Keratinocyte (primary cell): ENCODE measurements around the gene GLIS2. TPM values are rescaled to one million over a fixed set of nuclear protein-coding genes. Genes with fewer than 3 reads are reported as not detected.

Experiments used
- DNase-seq: peaks from one replicate; pipeline ENCODE4 v3.0.0-alpha.2; 2011; ENCODE audit warnings: low read depth, missing footprints, low spot score
- FAIRE-seq: peaks from 2 replicates; lab custom pipeline; 2011; peaks lifted over from hg19 to GRCh38; lab: Jason Lieb, UNC
- H2AFZ ChIP-seq: 2 replicates; pipeline ENCODE4 v1.6.0; 2012; ENCODE audit warnings: low read length, control low read depth, inconsistent platforms; ENCODE audit not compliant: control insufficient read depth
- H3K27ac ChIP-seq: 2 replicates; pipeline ENCODE4 v1.5.1; 2011; ENCODE audit warnings: low read length; ENCODE audit not compliant: control insufficient read depth, insufficient read depth
- H3K27me3 ChIP-seq: 3 replicates; pipeline ENCODE4 v1.6.0; 2011; ENCODE audit warnings: low read length; ENCODE audit not compliant: control insufficient read depth, insufficient read depth; ENCODE audit errors: extremely low read depth
- H3K36me3 ChIP-seq, 2 experiments: 2 replicates in 1 of 2; 3 replicates in 1 of 2; pipeline ENCODE4 v1.5.1; 2011; ENCODE audit warnings: low read length in 2 of 2, mild to moderate bottlenecking in 1 of 2; ENCODE audit not compliant: control insufficient read depth in 2 of 2, insufficient read depth in 2 of 2; ENCODE audit errors: extremely low read depth in 1 of 2
- H3K4me1 ChIP-seq: 3 replicates; pipeline ENCODE4 v1.5.1; 2011; ENCODE audit warnings: low read length; ENCODE audit not compliant: control insufficient read depth, insufficient read depth; ENCODE audit errors: extremely low read depth
- H3K4me2 ChIP-seq: 3 replicates; pipeline ENCODE4 v1.6.0; 2011; ENCODE audit warnings: low read depth, low read length; ENCODE audit not compliant: control insufficient read depth, insufficient read depth; ENCODE audit errors: extremely low read depth
- H3K4me3 ChIP-seq, 3 experiments: fragments of 200-600 bp in 1 of 3; sonication (generic) in 1 of 3; 2 replicates in 2 of 3; 3 replicates in 1 of 3; pipeline ENCODE4 v1.5.1; 2011 to 2016; ENCODE audit warnings: low read length in 3 of 3, mild to moderate bottlenecking in 3 of 3, control low read depth in 2 of 3, inconsistent platforms in 1 of 3, low read depth in 1 of 3, mixed read lengths in 1 of 3, mixed run types in 1 of 3, moderate library complexity in 1 of 3; ENCODE audit not compliant: control insufficient read depth in 2 of 3, insufficient read depth in 2 of 3; ENCODE audit errors: extremely low read depth in 1 of 3
- H3K79me2 ChIP-seq: 2 replicates; pipeline ENCODE4 v1.6.0; 2012; ENCODE audit warnings: low read length; ENCODE audit not compliant: control insufficient read depth, insufficient read depth
- H3K9ac ChIP-seq: 3 replicates; pipeline ENCODE4 v1.6.0; 2011; ENCODE audit warnings: low read length; ENCODE audit not compliant: control insufficient read depth, insufficient read depth; ENCODE audit errors: extremely low read depth
- H3K9me1 ChIP-seq: 3 replicates; pipeline ENCODE4 v1.6.0; 2011; ENCODE audit warnings: low read length; ENCODE audit not compliant: control insufficient read depth, insufficient read depth; ENCODE audit errors: extremely low read depth
- H3K9me3 ChIP-seq: 2 replicates; pipeline ENCODE4 v1.5.1; 2012; ENCODE audit warnings: low read depth, low read length; ENCODE audit not compliant: control insufficient read depth
- H4K20me1 ChIP-seq: 3 replicates; pipeline ENCODE4 v1.6.0; 2011; ENCODE audit warnings: low read length; ENCODE audit not compliant: control insufficient read depth, insufficient read depth; ENCODE audit errors: extremely low read depth
- CTCF ChIP-seq, 3 experiments: IDR thresholded peaks in 1 of 3; conservative IDR thresholded peaks in 1 of 3; optimal IDR thresholded peaks in 1 of 3; 2 replicates in 2 of 3; 3 replicates in 1 of 3; pipeline versions ENCODE3 to v1.5.1; 2011; ENCODE audit warnings: low read length in 3 of 3, mild to moderate bottlenecking in 3 of 3, moderate library complexity in 2 of 3, control low read depth in 1 of 3, inconsistent platforms in 1 of 3; ENCODE audit not compliant: insufficient read depth in 2 of 3; ENCODE audit errors: extremely low read depth in 1 of 3
- EZH2 ChIP-seq: IDR thresholded peaks from one replicate; pipeline ENCODE4 v1.6.1; 2012; ENCODE audit warnings: inconsistent platforms, mild to moderate bottlenecking, low read length, moderate library complexity
- dilution Hi-C: fragments of 300-500 bp; cut with MboI; formaldehyde crosslinking; loops from one replicate; pipeline ENCODE4 v1.7.0; 2020; ENCODE audit warnings: low sequenced_read_pairs; ENCODE audit not compliant: extremely low pct_ligation_motif_present
- polyA plus RNA-seq, 5 experiments: library from polyadenylated mRNA; depleted of rRNA in 3 of 5; stranded (reverse) in 3 of 5; stranded (forward) in 1 of 5; unstranded in 1 of 5; fragments of >200 nt; gene quantifications; 1 replicate in 1 of 5; 2 replicates in 3 of 5; 3 replicates in 1 of 5; pipeline versions ENCODE4 v1.2.1 to v1.2.3, GENCODE V29; 2011 to 2012; ENCODE audit warnings: missing spikeins in 2 of 5, low read depth in 1 of 5, low replicate concordance in 1 of 5

The GLIS2 gene
- polyA plus RNA-seq, 1 donor (not counting 4 experiments of a cell fraction or from before 2014, with no cell fraction given): 0.63 TPM

DNA sequence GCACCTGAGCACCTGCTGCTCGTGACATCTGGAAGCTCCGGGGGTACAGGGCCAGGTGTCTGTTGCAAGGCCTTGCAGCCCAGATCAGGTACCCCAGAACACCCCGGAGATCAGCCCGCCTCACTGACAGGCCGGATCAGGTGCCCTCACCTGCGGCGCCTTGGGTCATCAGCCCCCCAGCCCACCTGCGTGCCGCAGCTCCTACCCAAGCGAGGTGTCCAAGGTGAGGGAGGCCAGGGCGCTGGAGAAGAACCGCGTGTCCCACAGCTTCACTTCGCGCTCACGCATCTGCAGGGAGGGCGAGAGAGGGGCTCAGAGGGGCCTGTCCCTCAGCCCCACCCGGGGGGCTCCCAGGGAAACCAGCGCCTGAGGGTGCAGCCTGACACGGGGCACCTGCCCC is 71.9 kb downstream of the GLIS2 start:
- Histone ChIP-seq H3K9ac (no peak overlapping the region), H3K27ac (no peak overlapping the region), H2AFZ (no peak overlapping the region), H3K4me1 (peaks cover 5% of the 10 kb centered on the region), H3K4me3 (no peak overlapping the region), H3K9me3 (no peaks in the 10 kb centered on the region), H3K79me2 (no peaks in the 10 kb centered on the region), H3K36me3 (peaks cover 3 to 28% of the 10 kb centered on the region in 2 experiments), H3K27me3 (no peaks in the 10 kb centered on the region), H3K9me1 (no peaks in the 10 kb centered on the region), H3K4me2 (no peak overlapping the region), H4K20me1 (peaks cover 3% of the 10 kb centered on the region)
- FAIRE-seq (no peak), DNase-seq (no peak)
- dilution Hi-C loops: no loop called here
- TF ChIP-seq CTCF (optimal IDR thresholded peaks at IDR 0.05 in 1 of 3, IDR thresholded peaks at IDR 0.05 in 1 of 3, conservative IDR thresholded peaks at IDR 0.05 in 1 of 3; ENCODE audit: extremely low read depth in 1 of 3, insufficient read depth in 2 of 3, low read length in 3 of 3) (no peak), EZH2 (no peak)

- Histone ChIP-seq H3K9ac (no peak overlapping the region), H3K36me3 (peaks cover 9 to 27% of the 10 kb centered on the region in 2 experiments), H3K4me1 (peaks cover 11% of the 10 kb centered on the region), H2AFZ (no peak overlapping the region), H3K4me3 (no peak overlapping the region), H3K27ac (no peak overlapping the region), H3K9me1 (no peaks in the 10 kb centered on the region), H3K27me3 (no peaks in the 10 kb centered on the region), H3K9me3 (no peaks in the 10 kb centered on the region), H3K4me2 (no peak overlapping the region), H4K20me1 (peaks cover 3% of the 10 kb centered on the region), H3K79me2 (no peaks in the 10 kb centered on the region)
- FAIRE-seq (no peak), DNase-seq (no peak)
- dilution Hi-C loops: no loop called here
- TF ChIP-seq EZH2: no peak
- TF ChIP-seq CTCF (optimal IDR thresholded peaks at IDR 0.05 in 1 of 3, IDR thresholded peaks at IDR 0.05 in 1 of 3, conservative IDR thresholded peaks at IDR 0.05 in 1 of 3; ENCODE audit: extremely low read depth in 1 of 3, insufficient read depth in 2 of 3, low read length in 3 of 3): no peak
Observed at GRCh38 chr16:4388271-4389021, 72.6 kb downstream of the GLIS2 start.

Other genes with a start within 250 kb of the GLIS2 start
- gene ADCY9, start 199.6 kb upstream of the GLIS2 start, polyA plus RNA-seq: 2.9 to 7.6 TPM (median 3.0 TPM) in 3 replicates
- gene SRL, start 74.0 kb upstream of the GLIS2 start, polyA plus RNA-seq: not detected in 3 replicates
- gene TFAP4, start 43.0 kb upstream of the GLIS2 start, polyA plus RNA-seq: 4.9 to 9.2 TPM (median 6.7 TPM) in 3 replicates
- gene PAM16, start 35.3 kb downstream of the GLIS2 start, polyA plus RNA-seq: 25.0 to 41.2 TPM (median 32.7 TPM) in 3 replicates
- 0.37 to 1.1 TPM (median 0.46 TPM) in 3 replicates for gene VASN, start 55.8 kb downstream of the GLIS2 start, polyA plus RNA-seq
- 8.4 to 12.5 TPM (median 12.2 TPM) in 3 replicates for gene CORO7, start 100.5 kb downstream of the GLIS2 start, polyA plus RNA-seq
- 43.5 to 54.6 TPM (median 48.4 TPM) in 3 replicates for gene DNAJA3, start 109.8 kb downstream of the GLIS2 start, polyA plus RNA-seq
- gene NMRAL1, start 158.6 kb downstream of the GLIS2 start, polyA plus RNA-seq: 39.5 to 61.6 TPM (median 48.7 TPM) in 3 replicates
- gene HMOX2, start 160.3 kb downstream of the GLIS2 start, polyA plus RNA-seq: 165 to 180 TPM (median 167 TPM) in 3 replicates
- 19.8 to 39.4 TPM (median 23.1 TPM) in 3 replicates for gene CDIP1, start 222.7 kb downstream of the GLIS2 start, polyA plus RNA-seq
- not detected in 3 replicates for gene C16orf96, start 240.3 kb downstream of the GLIS2 start, polyA plus RNA-seq